HepG2 (cell line): Measurements from ENCODE around the gene RFTN1. TPM values are rescaled to one million over a fixed set of nuclear protein-coding genes. Genes with fewer than 3 reads are reported as not detected.

Experiments used
- ATAC-seq: fragments of 200-7000 bp; cut with Tn5 transposase; 3 replicates; pipeline ENCODE4 v1.9.1; 2020; ENCODE audit warnings: mild to moderate bottlenecking, moderate library complexity
- BruUV-seq: library from RNA; stranded (reverse); fragments of 400-500 nt; replicated peaks from 2 replicates; lab custom pipeline; 2021; lab: Mats Ljungman, UMichigan
- CTCF ChIA-PET: fragments of 300-600 bp; formaldehyde crosslinking; extraction: SDS; loops from one replicate; lab custom pipeline; 2021; ENCODE audit warnings: low total read pairs, inconsistent platforms, low intra/inter-chr PET ratio; lab: Yijun Ruan, JAX
- POLR2A ChIA-PET: fragments of 350-600 bp; sonication (Branson Sonifier 250); formaldehyde crosslinking; loops from one replicate; lab custom pipeline; 2020; ENCODE audit warnings: antibody characterized with exemption, inconsistent platforms; lab: Yijun Ruan, JAX
- DNase-seq: peaks from one replicate; pipeline ENCODE4 v3.0.0-alpha.2; 2015; ENCODE audit warnings: low spot score
- FAIRE-seq: peaks from 3 replicates; lab custom pipeline; 2011; peaks lifted over from hg19 to GRCh38; lab: Jason Lieb, UNC
- H2AFZ ChIP-seq: one replicate; pipeline ENCODE4 v1.6.1; 2011; ENCODE audit warnings: low read length, inconsistent platforms
- H3K27ac ChIP-seq: fragments of 300-600 bp; 3 replicates; pipeline ENCODE4 v1.8.0; 2011; ENCODE audit warnings: mixed run types, mild to moderate bottlenecking, mixed read lengths, low read length, inconsistent platforms; ENCODE audit not compliant: insufficient read depth; ENCODE audit errors: extremely low read length
- H3K27me3 ChIP-seq, 2 experiments: fragments of 200-600 bp in 1 of 2; 2 replicates in 1 of 2; 3 replicates in 1 of 2; pipeline versions ENCODE4 v1.6.0 to v1.8.0; 2011; ENCODE audit warnings: low read length in 2 of 2, mild to moderate bottlenecking in 2 of 2, moderate library complexity in 2 of 2, inconsistent platforms in 1 of 2; ENCODE audit not compliant: insufficient read depth in 2 of 2, control insufficient read depth in 1 of 2
- H3K36me3 ChIP-seq, 2 experiments: fragments of 200-600 bp in 1 of 2; replicated peaks in 1 of 2; 2 replicates in 1 of 2; 3 replicates in 1 of 2; pipeline versions ENCODE4 v1.5.1 to v1.8.0; 2011; ENCODE audit warnings: low read length in 2 of 2, inconsistent platforms in 1 of 2; ENCODE audit not compliant: insufficient read depth in 2 of 2, control insufficient read depth in 1 of 2
- H3K4me1 ChIP-seq: 2 replicates; pipeline ENCODE4 v1.5.1; 2012; ENCODE audit warnings: low read length, inconsistent platforms; ENCODE audit not compliant: insufficient read depth
- H3K4me2 ChIP-seq: 2 replicates; pipeline ENCODE4 v1.6.0; 2011; ENCODE audit warnings: low read depth, low read length, inconsistent platforms
- H3K4me3 ChIP-seq, 3 experiments: fragments of 200-600 bp in 1 of 3; sonication (generic), shearing (Covaris generic) in 1 of 3; replicated peaks in 1 of 3; 2 replicates each; pipeline ENCODE4 v1.5.1; 2011 to 2016; ENCODE audit warnings: low read length in 3 of 3, inconsistent platforms in 2 of 3, low read depth in 2 of 3, mild to moderate bottlenecking in 2 of 3, control low read depth in 1 of 3, mixed read lengths in 1 of 3; ENCODE audit not compliant: insufficient read depth in 1 of 3
- H3K79me2 ChIP-seq: one replicate; pipeline ENCODE4 v1.6.1; 2011; ENCODE audit warnings: low read length, inconsistent platforms; ENCODE audit not compliant: insufficient read depth
- H3K9ac ChIP-seq: 2 replicates; pipeline ENCODE4 v1.6.0; 2011; ENCODE audit warnings: mild to moderate bottlenecking, low read depth, low read length, inconsistent platforms; ENCODE audit not compliant: insufficient read depth
- H3K9me3 ChIP-seq: 2 replicates; pipeline ENCODE4 v1.5.1; 2012; ENCODE audit warnings: mild to moderate bottlenecking, low read length
- H4K20me1 ChIP-seq: 2 replicates; pipeline ENCODE4 v1.6.0; 2011; ENCODE audit warnings: inconsistent platforms, mild to moderate bottlenecking, low read length, moderate library complexity; ENCODE audit not compliant: insufficient read depth
- AGO1 ChIP-seq: fragments of 200-400 bp; formaldehyde crosslinking; IDR thresholded peaks from 2 replicates; pipeline ENCODE4 v1.6.1; 2017; ENCODE audit warnings: mild to moderate bottlenecking, low read depth, low read length, moderate library complexity; ENCODE audit not compliant: poor library complexity, severe bottlenecking
- HMG20B ChIP-seq: conservative IDR thresholded peaks from 2 replicates; pipeline ENCODE4 v1.6.1; 2016; ENCODE audit warnings: missing genetic modification reagents, missing compliant biosample characterization
- MIER3 ChIP-seq: IDR thresholded peaks from 2 replicates; pipeline ENCODE4 v1.6.1; 2016; ENCODE audit warnings: missing compliant biosample characterization, borderline replicate concordance
- PLRG1 ChIP-seq: fragments of 450-650 bp; conservative IDR thresholded peaks from 2 replicates; pipeline ENCODE4 v1.6.1; 2016
- REL ChIP-seq: sonication (generic); formaldehyde crosslinking; conservative IDR thresholded peaks from 2 replicates; pipeline ENCODE4 v1.8.0; 2022; ENCODE audit warnings: mild to moderate bottlenecking, missing genetic modification reagents, moderate library complexity
- ZBTB39 ChIP-seq: sonication (generic); formaldehyde crosslinking; IDR thresholded peaks from 2 replicates; pipeline ENCODE4 v1.5.0; 2020; ENCODE audit warnings: missing genetic modification reagents
- ZNF276 ChIP-seq: sonication (generic); formaldehyde crosslinking; IDR thresholded peaks from 2 replicates; pipeline ENCODE4 v1.4.0; 2020; ENCODE audit warnings: mild to moderate bottlenecking, low read depth, missing genetic modification reagents
- WGBS: methylation state at CpG from one replicate; pipeline ENCODE4 v1.1.6; 2017; ENCODE audit warnings: low lambda C conversion rate; 5-methylcytosine and 5-hydroxymethylcytosine counted together
- in situ Hi-C: cut with HindIII; loops from 2 replicates; pipeline ENCODE4 v1.10.0; 2017; ENCODE audit warnings: low pct_unique_long_range_greater_than_20kb; ENCODE audit not compliant: extremely low pct_ligation_motif_present
- intact Hi-C: fragments of 100-400 bp; cut with micrococcal nuclease; formaldehyde crosslinking; loops from one replicate; pipeline ENCODE4 v1.10.0; 2022; ENCODE audit not compliant: unreplicated experiment
- polyA plus RNA-seq, 8 experiments: library from polyadenylated mRNA; depleted of rRNA in 3 of 8; stranded (reverse) in 7 of 8; unstranded in 1 of 8; fragments of >200 nt; fragmentation: Illumina TruSeq in 4 of 8; extraction: Trizol in 4 of 8; gene quantifications; 2 replicates each; pipeline versions ENCODE4 v1.2.1 to v1.2.3, GENCODE V29; 2011 to 2016; ENCODE audit warnings: low read depth in 4 of 8, missing spikeins in 1 of 8, mixed read lengths in 1 of 8; ENCODE audit not compliant: insufficient read depth in 1 of 8
- total RNA-seq, 5 experiments: library from RNA; depleted of rRNA; stranded (reverse); fragments of >200 nt; fragmentation: Illumina TruSeq; extraction: Trizol; gene quantifications; 2 replicates each; pipeline ENCODE4 v1.2.3, GENCODE V29; 2016; ENCODE audit warnings: low read depth in 1 of 5
- TF ChIP-seq, protein P1 (sequence below): sonication (generic); formaldehyde crosslinking; IDR thresholded peaks from 2 replicates; pipeline ENCODE4 v1.4.0; 2020; ENCODE audit warnings: mild to moderate bottlenecking, missing genetic modification reagents

The RFTN1 gene
- total and polyA plus RNA-seq, 2 of the 13 experiments (the other 11 are each of a cell fraction or from before 2014, with no cell fraction given): not detected

DNA sequence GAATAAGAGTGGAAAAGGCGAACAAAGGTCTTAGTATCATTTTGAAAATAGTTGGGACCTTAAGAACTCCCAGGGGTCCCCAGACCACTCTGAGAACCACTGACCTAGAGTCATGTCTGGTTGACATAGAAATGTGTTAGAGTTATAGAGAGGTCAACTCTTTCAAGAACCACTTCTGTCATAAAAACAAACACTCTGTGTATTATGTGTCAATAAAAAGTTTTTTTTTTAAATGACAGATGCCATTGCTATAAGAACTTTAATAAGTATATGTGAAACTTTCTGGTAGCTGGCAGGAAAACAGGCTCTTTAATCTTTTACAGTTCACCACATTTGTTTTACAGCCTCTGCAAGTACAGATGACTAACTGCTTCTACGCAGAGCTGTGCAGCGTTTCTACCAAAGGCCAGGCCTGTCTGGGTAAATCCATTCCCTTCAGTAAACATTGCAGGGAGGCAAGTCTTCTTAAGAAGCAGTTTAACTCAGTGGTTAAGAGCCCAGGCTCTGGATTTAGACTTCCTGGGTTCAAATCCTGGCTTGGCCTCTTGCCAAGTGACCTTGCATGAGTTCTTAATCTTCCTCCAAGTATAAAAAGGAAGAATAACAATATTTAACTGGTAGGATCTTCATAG, 56.6 kb downstream of the RFTN1 start (continued):
- TF ChIP-seq ZNF276 (CRISPR knock-in tag) (no peak), REL (no peak), HMG20B (CRISPR knock-in tag) (no peak)
- TF ChIP-seq, all 625 proteins: peak for 0

DNA sequence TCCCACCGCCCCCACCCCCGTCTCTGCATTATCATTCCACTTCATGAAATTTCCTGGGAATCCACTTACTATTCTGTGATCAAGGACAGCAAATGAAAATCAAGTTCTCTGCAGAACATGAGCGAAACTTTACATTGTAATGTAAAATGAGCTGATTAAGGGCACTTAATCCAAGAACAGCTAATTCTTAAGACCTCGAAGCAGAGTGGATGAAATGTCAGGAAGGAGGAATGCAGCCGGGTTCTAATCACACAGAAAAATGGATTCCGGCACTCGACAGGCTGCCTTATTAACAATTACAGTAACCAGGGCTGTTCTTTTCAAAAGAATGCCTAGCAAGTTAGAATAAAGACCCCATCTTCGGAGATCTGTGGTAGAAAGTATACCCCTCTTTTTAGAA, 57.5 kb downstream of the RFTN1 start:
- Histone ChIP-seq H3K27ac (no peak overlapping the region), H4K20me1 (no peaks in the 10 kb centered on the region), H3K4me2 (no peak overlapping the region), H3K9me3 (no peaks in the 10 kb centered on the region), H3K79me2 (no peaks in the 10 kb centered on the region), H3K4me1 (no peaks in the 10 kb centered on the region), H2AFZ (no peak overlapping the region), H3K36me3 (no peaks in the 10 kb centered on the region), H3K27me3 (peaks cover 0 to 17% of the 10 kb centered on the region in 2 experiments; a peak in 1 of 5 replicates), H3K4me3 (no peak overlapping the region), H3K9ac (no peak overlapping the region)
- no TSS peak for BruUV-seq
- DNase-seq (no peak), FAIRE-seq (no peak), ATAC-seq (no peak)
- TF ChIP-seq MIER3 (CRISPR knock-in tag) (no peak), AGO1 (no peak), ZBTB39 (CRISPR knock-in tag) (no peak), PLRG1 (no peak)
- TF ChIP-seq, protein P1, sequence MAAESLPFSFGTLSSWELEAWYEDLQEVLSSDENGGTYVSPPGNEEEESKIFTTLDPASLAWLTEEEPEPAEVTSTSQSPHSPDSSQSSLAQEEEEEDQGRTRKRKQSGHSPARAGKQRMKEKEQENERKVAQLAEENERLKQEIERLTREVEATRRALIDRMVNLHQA (CRISPR knock-in tag): no peak
- intact Hi-C loops: no loop called here
- 26% methylated on average over 8 of the region's 8 CpGs for WGBS
- ChIA-PET POLR2A (no interaction called here), CTCF (no interaction called here)
- in situ Hi-C loops: no loop called here
